Fibroblast of skin of right biceps (primary cell): Measurements from ENCODE around the gene KCNK2.

Source experiments
- DNase-seq: peaks from one replicate; pipeline ENCODE4 v3.0.0-alpha.2; 2013

Gene KCNK2

GRCh38 chr1:215262106-215262505 lies 179.6 kb downstream of the KCNK2 start:
- DNase-seq = no peak

- no peak for DNase-seq
Observed at GRCh38 chr1:215263636-215264035, 181.1 kb downstream of the KCNK2 start.

GRCh38 chr1:215264649-215265048 lies 182.1 kb downstream of the KCNK2 start:
- no peak for DNase-seq

- DNase-seq = no peak
Observed at GRCh38 chr1:215267495-215267894, 185.0 kb downstream of the KCNK2 start.

GRCh38 chr1:215269955-215270354 lies 187.4 kb downstream of the KCNK2 start:
- DNase-seq = no peak

- peak; percentile 91 for DNase-seq
Observed at GRCh38 chr1:215273838-215274516, 191.4 kb downstream of the KCNK2 start.

GRCh38 chr1:215276582-215276981 lies 194.0 kb downstream of the KCNK2 start:
- no peak for DNase-seq

- DNase-seq = peak; percentile 58
Observed at GRCh38 chr1:215277532-215277931, 195.0 kb downstream of the KCNK2 start.

- no peak for DNase-seq
Observed at GRCh38 chr1:215279682-215280081, 197.1 kb downstream of the KCNK2 start.

- DNase-seq = peak; percentile 54
Observed at GRCh38 chr1:215282557-215282956, 200.0 kb downstream of the KCNK2 start.

GRCh38 chr1:215285013-215285800 lies 202.7 kb downstream of the KCNK2 start:
- peak; percentile 8 for DNase-seq
